GM19351 (cell line): Measurements from ENCODE around the gene SLC39A10.

Experiments used
- ATAC-seq: cut with Tn5 transposase; IDR thresholded peaks from one replicate; pipeline ENCODE4 v1.9.1; 2021; ENCODE audit warnings: mild to moderate bottlenecking, moderate library complexity; ENCODE audit not compliant: unreplicated experiment

The SLC39A10 gene

DNA sequence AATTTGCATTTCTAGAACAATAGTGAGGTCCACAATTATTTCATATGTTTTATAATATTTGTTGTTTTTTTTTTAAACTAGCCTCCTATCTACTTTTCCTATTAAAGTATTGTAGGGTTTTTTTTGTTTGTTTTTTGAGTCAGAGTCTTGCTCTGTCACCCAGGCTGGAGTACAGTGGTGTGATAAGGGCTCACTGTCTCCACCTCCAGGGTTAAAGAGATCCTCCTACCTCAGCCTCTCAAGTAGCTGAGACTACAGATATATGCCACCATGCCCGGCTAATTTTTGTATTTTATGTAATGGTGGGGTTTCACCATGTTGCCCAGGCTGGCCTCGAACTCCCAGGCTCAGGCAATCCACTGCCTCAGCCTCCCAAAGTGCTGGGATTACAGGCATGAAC lies 122.5 kb downstream of the SLC39A10 start:
- ATAC-seq: no peak

DNA sequence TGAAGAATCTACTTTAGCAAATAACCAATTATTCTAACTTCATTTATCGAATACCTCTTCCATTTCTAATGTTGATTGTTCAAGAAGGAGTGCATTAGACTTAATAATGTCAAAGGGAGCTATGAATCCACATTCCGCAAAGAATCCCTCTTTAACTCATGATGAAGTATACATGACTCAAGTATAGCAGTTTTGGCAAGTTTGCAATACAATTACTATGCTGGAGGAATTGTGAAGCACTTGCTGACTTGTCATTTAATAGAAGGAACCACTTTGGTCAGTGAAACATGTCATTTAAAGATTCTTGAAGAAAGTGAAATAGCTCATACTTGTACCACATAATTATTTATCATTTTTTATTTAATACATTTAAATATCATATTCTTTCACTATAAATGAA lies 125.1 kb downstream of the SLC39A10 start:
- ATAC-seq: no peak
